Measurements from ENCODE around the gene UGT1A6.
"Not testable (repeated sequence)": the region's sequence is repeated elsewhere in the genome, so short reads cannot be mapped to it uniquely, and the experiment has no call there.

UGT1A6 gene

GRCh38 chr2:233692648-233693047, at the start of gene UGT1A6:
UGT1A6 (plus strand) TSS chr2:233692890; CDS start chr2:233693005, 115 bp downstream.
- DNase-seq = no peak
- in situ Hi-C loops (cut with MboI; ENCODE audit: low pct_unique_long_range_greater_than_20kb, low sequenced_read_pairs) = no loop called here

- peak; percentile 13 for DNase-seq
- in situ Hi-C loops (cut with MboI; ENCODE audit: low pct_unique_long_range_greater_than_20kb, low sequenced_read_pairs) = no loop called here
These were observed 49.6 kb upstream of the UGT1A6 start for GRCh38 chr2:233643128-233643527.

GRCh38 chr2:233646033-233646432, 46.7 kb upstream of the UGT1A6 start:
- in situ Hi-C loops (cut with MboI; ENCODE audit: low pct_unique_long_range_greater_than_20kb, low sequenced_read_pairs); DNase-seq: not testable (repeated sequence)

GRCh38 chr2:233650981-233651380, 41.7 kb upstream of the UGT1A6 start:
- in situ Hi-C loops (cut with MboI; ENCODE audit: low pct_unique_long_range_greater_than_20kb, low sequenced_read_pairs) = no loop called here
- DNase-seq = no peak

GRCh38 chr2:233651430-233651829, 41.3 kb upstream of the UGT1A6 start:
- DNase-seq = no peak
- in situ Hi-C loops (cut with MboI; ENCODE audit: low pct_unique_long_range_greater_than_20kb, low sequenced_read_pairs) = no loop called here

- in situ Hi-C loops (cut with MboI; ENCODE audit: low pct_unique_long_range_greater_than_20kb, low sequenced_read_pairs) = no loop called here
- DNase-seq = no peak
These were observed 38.2 kb upstream of the UGT1A6 start for GRCh38 chr2:233654501-233654900.

GRCh38 chr2:233655043-233655442, 37.6 kb upstream of the UGT1A6 start:
- in situ Hi-C loops (cut with MboI; ENCODE audit: low pct_unique_long_range_greater_than_20kb, low sequenced_read_pairs) = no loop called here
- no peak for DNase-seq

- in situ Hi-C loops (cut with MboI; ENCODE audit: low pct_unique_long_range_greater_than_20kb, low sequenced_read_pairs); DNase-seq: not testable (repeated sequence)
These were observed 36.7 kb upstream of the UGT1A6 start for GRCh38 chr2:233655943-233656342.

GRCh38 chr2:233656443-233656842, 36.2 kb upstream of the UGT1A6 start:
- DNase-seq = no peak
- in situ Hi-C loops (cut with MboI; ENCODE audit: low pct_unique_long_range_greater_than_20kb, low sequenced_read_pairs) = no loop called here

GRCh38 chr2:233658610-233659009, 34.1 kb upstream of the UGT1A6 start:
- in situ Hi-C loops (cut with MboI; ENCODE audit: low pct_unique_long_range_greater_than_20kb, low sequenced_read_pairs) = no loop called here

GRCh38 chr2:233663911-233664310, 28.8 kb upstream of the UGT1A6 start:
- in situ Hi-C loops (cut with MboI; ENCODE audit: low pct_unique_long_range_greater_than_20kb, low sequenced_read_pairs) = no loop called here
- DNase-seq = no peak

More at GRCh38 chr2:233658610-233659009, 34.1 kb upstream of the UGT1A6 start:
- no peak for DNase-seq

- in situ Hi-C loops (cut with MboI; ENCODE audit: low pct_unique_long_range_greater_than_20kb, low sequenced_read_pairs) = no loop called here
- DNase-seq = no peak
These were observed 24.0 kb upstream of the UGT1A6 start for GRCh38 chr2:233668605-233669260.

GRCh38 chr2:233671290-233672161, 21.2 kb upstream of the UGT1A6 start, which contains the start of gene UGT1A9:
UGT1A9 (plus strand) TSS chr2:233671898; CDS start chr2:233671935, 37 bp downstream.
- no peak for DNase-seq
- in situ Hi-C loops (cut with MboI; ENCODE audit: low pct_unique_long_range_greater_than_20kb, low sequenced_read_pairs) = no loop called here

GRCh38 chr2:233672886-233673285, 19.8 kb upstream of the UGT1A6 start:
- in situ Hi-C loops (cut with MboI; ENCODE audit: low pct_unique_long_range_greater_than_20kb, low sequenced_read_pairs) = no loop called here
- DNase-seq = no peak

GRCh38 chr2:233673896-233674295, 18.8 kb upstream of the UGT1A6 start:
- in situ Hi-C loops (cut with MboI; ENCODE audit: low pct_unique_long_range_greater_than_20kb, low sequenced_read_pairs) = no loop called here
- DNase-seq = no peak

- in situ Hi-C loops (cut with MboI; ENCODE audit: low pct_unique_long_range_greater_than_20kb, low sequenced_read_pairs) = no loop called here
- DNase-seq = no peak
These were observed 18.4 kb upstream of the UGT1A6 start for GRCh38 chr2:233674314-233674713.

GRCh38 chr2:233674995-233675394, 17.7 kb upstream of the UGT1A6 start:
- DNase-seq = no peak
- in situ Hi-C loops (cut with MboI; ENCODE audit: low pct_unique_long_range_greater_than_20kb, low sequenced_read_pairs) = no loop called here

- no peak for DNase-seq
- in situ Hi-C loops (cut with MboI; ENCODE audit: low pct_unique_long_range_greater_than_20kb, low sequenced_read_pairs) = no loop called here
These were observed 16.6 kb upstream of the UGT1A6 start for GRCh38 chr2:233676046-233676445.

GRCh38 chr2:233679196-233679595, 13.5 kb upstream of the UGT1A6 start:
- DNase-seq = no peak
- in situ Hi-C loops (cut with MboI; ENCODE audit: low pct_unique_long_range_greater_than_20kb, low sequenced_read_pairs) = no loop called here

- DNase-seq = no peak
- in situ Hi-C loops (cut with MboI; ENCODE audit: low pct_unique_long_range_greater_than_20kb, low sequenced_read_pairs) = no loop called here
These were observed 12.2 kb upstream of the UGT1A6 start for GRCh38 chr2:233680361-233681045.
